Measurements from ENCODE around the gene ARV1. TPM values are rescaled to one million over a fixed set of nuclear protein-coding genes. Genes with fewer than 3 reads are reported as not detected.

The ARV1 gene
- total and polyA plus RNA-seq, 2 of the 13 experiments (the other 11 are each of a cell fraction or from before 2014, with no cell fraction given) = 13.0 to 15.2 TPM

GRCh38 chr1:230979952-230980351 is 1.1 kb downstream of the ARV1 start:
- WGBS (ENCODE audit: low lambda C conversion rate) = 83% methylated on average over 4 of the region's 4 CpGs
- ChIA-PET CTCF (ENCODE audit: low intra/inter-chr PET ratio, low total read pairs) (interaction anchor here (1.8 to 1.9 kb wide), 2 partner anchors 63 to 182 kb away, joined by 9 to 11 read pairs; no protein-coding TSS in a partner anchor), POLR2A (no interaction called here)
- no peak overlapping the region for H2AFZ ChIP-seq (ENCODE audit: low read length)
- FAIRE-seq (no peak), ATAC-seq (no peak), DNase-seq (ENCODE audit: low spot score) (no peak)
- peak overlapping the region; percentile 75 to 89 (median 87); a peak in 5 of 6 replicates for H3K4me3 ChIP-seq (replicated peaks in 1 of 3; ENCODE audit: insufficient read depth in 1 of 3, low read depth in 2 of 3, low read length in 3 of 3)
- peak overlapping the region; percentile 77; the same call in 1 of the 2 replicates for H3K9ac ChIP-seq (ENCODE audit: insufficient read depth, low read depth, low read length)
- H3K4me2 ChIP-seq (ENCODE audit: low read depth, low read length) = peak overlapping the region; percentile 81
- no peak overlapping the region for H3K27ac ChIP-seq (ENCODE audit: extremely low read length, insufficient read depth, low read length)
- BruUV-seq (replicated peaks) = no TSS peak
- no peaks in the 10 kb centered on the region; a peak in 1 of 5 replicates for H3K27me3 ChIP-seq (ENCODE audit: control insufficient read depth in 1 of 2, insufficient read depth in 2 of 2, low read length in 2 of 2)
- in situ Hi-C loops (cut with HindIII; ENCODE audit: extremely low pct_ligation_motif_present, low pct_unique_long_range_greater_than_20kb) (no loop called here), intact Hi-C loops (cut with micrococcal nuclease; ENCODE audit: unreplicated experiment) (loop anchor here (1.0 to 10.0 kb wide), 6 partner anchors 63 to 338 kb away; partner anchors contain the start of genes AGT and COG2)
- no peaks in the 10 kb centered on the region for H3K9me3 ChIP-seq (ENCODE audit: low read length)
- TF ChIP-seq CAMTA2 (CRISPR knock-in tag; IDR thresholded peaks at IDR 0.05; ENCODE audit: borderline replicate concordance) = no peak
- no peak for TF ChIP-seq ZNF292 (CRISPR knock-in tag; IDR thresholded peaks at IDR 0.05; ENCODE audit: borderline replicate concordance, low read depth)
- TF ChIP-seq ZNF749 (CRISPR knock-in tag; IDR thresholded peaks at IDR 0.05; ENCODE audit: borderline replicate concordance) = no peak
- TF ChIP-seq MEF2D (CRISPR knock-in tag; IDR thresholded peaks at IDR 0.05) = no peak
- no peak for TF ChIP-seq RNF2 (conservative IDR thresholded peaks at IDR 0.05; ENCODE audit: low read depth)
- TF ChIP-seq NR2C2 (CRISPR knock-in tag; IDR thresholded peaks at IDR 0.05; ENCODE audit: borderline replicate concordance) = no peak
- no peak for TF ChIP-seq NFE2L2 (IDR thresholded peaks at IDR 0.05; ENCODE audit: low read length)
- no peak for TF ChIP-seq SUZ12 (IDR thresholded peaks at IDR 0.05; ENCODE audit: low read depth, low read length)
- TF ChIP-seq ZNF280B (CRISPR knock-in tag; IDR thresholded peaks at IDR 0.05; ENCODE audit: borderline replicate concordance) = no peak
- TF ChIP-seq NFIC (IDR thresholded peaks at IDR 0.05; ENCODE audit: low read length) = no peak
- TF ChIP-seq JUN (CRISPR knock-in tag; IDR thresholded peaks at IDR 0.05) = no peak
- no peak for TF ChIP-seq RFX5 (IDR thresholded peaks at IDR 0.05; ENCODE audit: low read depth, low read length)
- no peak for TF ChIP-seq ZNF598 (CRISPR knock-in tag; IDR thresholded peaks at IDR 0.05; ENCODE audit: borderline replicate concordance)
- TF ChIP-seq ZNF562 (CRISPR knock-in tag; IDR thresholded peaks at IDR 0.05; ENCODE audit: borderline replicate concordance) = no peak
- no peaks in the 10 kb centered on the region for H4K20me1 ChIP-seq (ENCODE audit: insufficient read depth, low read length)
- H3K79me2 ChIP-seq (ENCODE audit: insufficient read depth, low read length) = peaks cover 9% of the 10 kb centered on the region
- peaks cover 21% of the 10 kb centered on the region for H3K4me1 ChIP-seq (ENCODE audit: insufficient read depth, low read length)
- peaks cover 0 to 1% of the 10 kb centered on the region in 2 experiments; a peak in 1 of 5 replicates for H3K36me3 ChIP-seq (replicated peaks in 1 of 2; ENCODE audit: control insufficient read depth in 1 of 2, insufficient read depth in 2 of 2, low read length in 2 of 2)

Measured in HepG2 (cell line).